Hematopoietic multipotent progenitor cell treated with erythropoietin and hydrocortisone succinate and interleukin-3 and kit ligand, for 17 days (in vitro differentiated cells): Measurements from ENCODE around the gene SAP25.

Experiments used
- DNase-seq: peaks from one replicate; pipeline ENCODE4 v3.0.0-alpha.2; 2015; ENCODE audit warnings: low spot score

SAP25 gene

DNA sequence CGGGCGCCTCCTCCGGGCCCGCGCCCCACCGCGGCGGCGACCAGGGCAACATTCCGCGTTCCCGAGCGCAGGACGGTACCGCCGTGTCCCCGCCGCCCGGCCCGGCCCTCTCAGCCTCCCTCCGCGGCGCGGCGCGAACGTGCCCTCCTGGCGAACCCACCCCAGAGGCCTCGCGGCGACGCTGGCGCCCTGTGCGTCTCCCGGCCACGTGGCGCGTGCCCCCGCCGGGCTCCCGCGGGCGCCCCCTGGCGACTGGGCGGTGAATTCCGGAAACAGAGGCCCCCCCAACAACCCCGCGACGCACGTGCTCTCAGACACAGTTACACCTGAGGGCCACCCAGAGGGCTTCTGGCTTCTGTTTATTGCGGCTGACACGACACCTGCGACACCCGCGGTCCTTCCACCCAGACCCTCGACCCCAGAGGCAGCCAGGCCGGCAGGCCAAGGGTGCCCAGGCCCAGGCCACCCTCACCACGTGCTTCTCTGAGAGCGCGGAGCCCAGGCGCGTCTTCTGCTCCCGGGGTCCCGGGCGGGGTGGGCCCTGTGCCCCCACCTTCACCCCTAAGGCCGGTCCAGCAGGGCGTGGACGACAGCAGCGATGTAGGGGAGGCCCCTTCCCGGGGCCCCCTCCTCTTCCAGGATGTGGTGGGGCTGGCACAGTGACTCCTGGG is at the start of gene SAP25:
Gene SAP25 (minus strand): TSS at position 210 of the 671 bp plus-strand sequence. CDS start 158 bp downstream, at position 52.
- DNase-seq: no peak

DNA sequence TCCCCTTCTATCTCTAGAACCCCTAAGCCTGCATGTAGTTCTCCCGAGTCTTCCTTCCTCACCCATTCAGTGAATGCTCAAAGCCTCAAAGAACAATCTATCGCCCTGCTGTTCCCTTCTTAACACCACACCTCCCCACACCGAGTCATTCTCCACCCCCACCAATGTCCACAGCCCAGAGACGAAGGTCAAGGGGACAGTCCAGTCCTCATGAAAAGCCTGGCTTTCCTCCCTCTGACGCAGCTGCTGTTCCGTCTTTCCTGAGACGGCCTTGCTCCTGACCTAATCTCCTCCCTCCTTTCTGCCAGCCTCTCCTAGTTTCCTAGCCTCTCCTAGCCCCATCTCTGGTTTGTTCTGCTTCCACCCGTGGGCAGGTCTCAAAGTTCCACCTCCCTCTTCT is 47.9 kb upstream of the SAP25 start:
- no peak for DNase-seq

DNA sequence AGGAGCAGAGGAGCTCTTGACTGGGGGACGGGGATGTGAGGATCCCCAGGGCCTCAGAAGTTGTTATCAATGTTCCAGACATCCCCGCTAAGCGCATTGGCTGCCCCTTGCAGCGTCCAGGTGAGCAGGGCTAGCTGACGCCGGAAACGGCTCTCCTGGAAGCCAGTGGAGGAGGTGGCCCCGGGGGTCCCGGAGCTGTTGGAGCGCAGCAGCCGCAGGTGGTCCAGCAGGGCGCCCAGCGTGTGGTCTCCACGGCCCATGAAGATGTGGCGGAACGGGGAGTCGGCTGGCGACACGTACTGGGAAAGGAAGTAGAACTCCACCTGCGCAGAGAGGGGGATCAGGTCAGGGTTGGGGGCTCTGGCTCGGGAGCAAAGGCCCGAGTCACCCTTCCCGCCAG is 47.1 kb upstream of the SAP25 start:
- no peak for DNase-seq

DNA sequence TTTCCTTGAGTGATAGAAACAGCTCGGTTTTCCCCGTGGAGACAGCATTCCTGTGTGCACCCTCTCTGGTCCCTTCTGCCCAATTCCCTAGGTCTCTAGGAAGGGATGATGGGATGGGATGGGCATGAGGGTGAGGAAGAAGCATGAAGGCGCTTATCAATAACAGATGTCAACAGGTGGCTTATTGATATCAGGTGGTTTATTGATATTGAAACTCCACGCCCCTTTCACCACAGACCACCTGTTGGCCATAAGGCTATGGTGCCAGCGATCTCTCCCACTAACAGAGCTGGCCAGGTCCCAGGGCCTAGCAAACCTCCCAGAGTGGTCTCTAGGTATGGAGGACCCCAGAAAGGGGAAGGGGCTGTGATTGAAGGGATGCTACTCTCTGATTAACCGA is 46.5 kb upstream of the SAP25 start:
- DNase-seq: no peak

DNA sequence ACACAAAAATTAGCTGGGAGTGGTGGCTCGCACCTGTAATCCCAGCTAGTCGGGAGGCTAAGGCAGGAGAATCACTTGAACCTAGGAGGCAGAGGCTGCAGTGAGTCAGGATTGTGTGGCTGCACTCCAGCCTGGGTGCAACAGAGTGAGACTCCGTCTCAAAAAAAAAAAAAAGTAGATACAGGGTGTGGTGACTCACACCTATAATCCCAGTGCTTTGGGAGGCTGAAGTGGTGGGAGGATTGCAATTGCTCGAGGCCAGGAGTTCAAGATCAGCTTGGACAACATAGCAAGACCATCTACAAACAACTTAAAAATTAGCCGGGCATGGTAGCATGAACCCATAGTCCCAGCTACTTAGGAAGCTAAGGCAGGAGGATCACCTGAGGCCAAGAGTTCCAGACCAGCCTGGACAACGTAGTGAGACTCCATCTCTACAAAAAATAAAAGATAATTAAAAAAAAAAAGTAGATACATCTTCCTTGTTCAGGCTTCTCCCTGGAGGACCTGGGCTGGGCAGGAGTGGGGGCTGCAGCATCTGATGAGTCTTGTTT is 40.7 kb upstream of the SAP25 start:
- DNase-seq: no peak

DNA sequence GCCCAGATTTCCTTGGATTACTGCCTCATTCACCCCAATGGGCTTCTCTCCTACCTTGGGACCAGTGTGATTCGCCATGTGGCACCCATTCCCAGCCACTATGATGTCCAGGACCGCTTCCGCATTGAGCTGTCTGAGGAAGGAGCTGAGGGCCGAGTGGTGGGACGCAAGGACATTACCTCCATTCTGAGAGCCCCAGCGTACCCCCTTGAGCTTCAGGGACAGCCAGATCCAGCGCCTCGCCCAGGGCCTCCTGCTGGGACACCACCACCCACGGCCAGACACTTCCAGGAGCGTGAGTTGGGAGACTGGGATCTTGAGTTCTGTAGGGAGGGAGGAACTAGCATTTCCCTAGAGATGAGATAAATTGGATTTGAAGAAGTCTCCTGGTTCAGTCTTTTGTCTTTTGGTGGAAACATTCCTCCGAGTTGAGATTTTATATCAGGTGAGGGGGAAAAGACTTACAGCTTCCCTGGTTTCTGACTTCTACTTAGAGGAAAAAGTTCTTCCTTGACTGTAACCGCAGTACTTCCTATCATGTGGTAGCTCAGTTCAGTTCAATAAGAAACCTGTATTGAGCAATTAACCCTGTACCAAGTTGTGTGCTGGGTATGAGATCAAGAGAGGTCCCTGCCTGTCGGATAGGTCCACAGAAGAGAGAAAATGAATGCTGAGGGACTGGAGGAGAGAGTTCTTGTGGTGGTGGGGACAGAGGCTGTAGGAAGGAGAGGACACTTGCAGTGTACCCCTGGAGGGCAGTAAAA is 39.9 kb upstream of the SAP25 start:
- DNase-seq: no peak

DNA sequence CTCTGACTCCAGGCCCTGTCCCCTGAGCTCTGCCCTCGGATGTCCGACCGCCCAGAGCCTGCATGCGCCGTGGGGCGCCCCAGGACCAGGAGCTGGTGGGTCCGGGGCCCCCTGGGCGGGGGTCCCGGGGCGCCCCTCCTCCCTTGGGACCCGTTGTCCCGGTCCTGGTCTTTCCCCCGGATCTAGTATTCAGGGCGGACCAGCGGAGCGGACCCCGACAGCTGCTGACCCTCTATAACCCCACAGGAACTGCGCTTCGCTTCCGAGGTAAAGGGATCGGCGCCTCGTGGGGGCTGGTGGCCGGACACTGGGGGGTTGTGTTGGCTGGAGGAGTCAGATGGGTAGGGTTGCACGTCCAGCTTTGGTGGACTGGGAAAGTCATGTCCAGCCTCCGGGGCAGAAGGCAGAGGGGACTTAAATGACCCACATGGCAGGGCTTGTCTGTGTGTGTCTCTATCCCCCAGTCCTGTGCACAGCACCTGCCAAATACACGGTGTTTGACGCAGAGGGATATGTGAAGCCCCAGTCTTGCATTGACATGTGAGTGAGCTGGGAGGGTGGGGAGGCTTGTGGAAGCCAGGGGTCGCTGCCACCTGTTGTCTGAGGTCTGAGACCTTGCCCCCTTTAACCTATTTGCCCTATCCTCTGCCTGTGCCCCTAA is 39.2 kb upstream of the SAP25 start:
- no peak for DNase-seq

DNA sequence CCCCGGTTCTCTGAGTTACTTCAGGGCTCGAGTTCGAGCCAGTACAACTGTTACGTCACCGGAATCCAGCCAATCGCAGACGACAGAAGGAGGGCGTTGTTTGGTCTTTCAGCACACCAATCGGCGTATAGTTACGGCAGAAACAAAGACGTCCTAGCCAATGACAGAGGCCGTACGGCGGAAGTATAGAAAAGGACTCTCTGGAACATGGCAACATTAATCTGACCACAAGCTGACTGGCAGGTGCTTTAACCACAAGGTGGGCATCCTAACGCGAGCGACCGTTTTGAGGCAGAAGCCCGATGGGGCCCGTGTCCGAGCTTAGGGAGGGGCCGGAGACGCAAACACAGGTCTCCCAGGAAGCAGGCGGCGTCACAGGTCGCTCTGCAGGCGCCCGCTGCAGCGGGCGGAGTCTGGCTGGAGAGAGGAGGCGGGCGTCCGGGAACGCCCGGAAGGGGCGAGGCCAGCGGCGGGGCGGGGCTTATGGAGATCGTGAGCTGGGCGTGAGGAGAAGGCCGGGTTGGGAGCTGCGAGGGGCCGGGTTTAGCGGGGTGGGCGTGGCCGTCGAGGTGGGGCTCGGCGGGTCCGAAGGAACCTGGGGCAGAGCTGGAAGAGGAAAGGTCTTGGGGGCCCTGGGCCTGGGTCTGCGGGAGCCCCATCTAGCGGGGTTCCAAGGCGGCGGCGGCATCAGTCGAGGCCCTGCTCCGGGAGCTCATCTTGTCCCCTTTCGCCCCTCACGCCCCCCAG is 38.5 kb upstream of the SAP25 start, which contains the start of gene MOSPD3:
Gene MOSPD3 (plus strand): TSS at position 558 of the 747 bp plus-strand sequence. CDS start 252 bp downstream, outside the sequence.
- DNase-seq: peak; percentile 99

DNA sequence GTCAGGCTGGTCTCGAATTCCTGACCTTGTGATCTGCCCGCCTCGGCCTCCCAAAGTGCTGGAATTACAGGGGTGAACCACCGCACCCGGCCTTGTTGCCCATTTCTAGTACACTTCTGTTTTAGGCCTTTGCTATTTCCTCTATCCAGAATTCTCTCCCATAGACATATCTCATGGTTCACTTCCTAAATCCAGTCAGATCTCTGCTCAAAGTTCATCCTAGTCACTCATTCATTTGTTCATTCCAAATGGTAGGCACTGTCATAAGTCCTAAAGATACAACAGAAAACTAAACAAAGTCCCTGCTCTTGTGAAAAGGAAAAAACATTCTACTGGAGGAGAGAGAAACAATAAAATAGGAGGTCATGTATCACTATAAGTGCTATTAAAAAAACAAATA is 36.3 kb upstream of the SAP25 start:
- no peak for DNase-seq

DNA sequence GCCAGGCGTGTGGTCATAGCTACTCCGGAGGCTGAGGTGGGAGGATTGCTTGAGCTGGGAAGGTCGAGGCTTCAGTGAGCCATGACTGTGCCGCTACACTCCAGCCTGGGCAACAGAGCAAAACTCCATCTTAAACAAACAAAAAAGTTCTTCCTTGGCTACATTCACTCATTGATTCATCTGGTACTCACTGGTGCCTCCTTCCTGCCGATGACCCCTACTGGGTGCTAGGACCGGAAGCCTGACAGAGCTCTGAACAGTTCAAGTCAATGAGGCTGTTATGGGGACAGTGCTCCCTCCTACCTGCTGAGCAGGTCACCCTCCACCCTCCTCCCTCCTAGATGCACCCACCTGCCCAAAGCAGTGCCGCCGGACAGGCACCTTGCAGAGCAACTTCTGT is 33.4 kb upstream of the SAP25 start:
- no peak for DNase-seq

DNA sequence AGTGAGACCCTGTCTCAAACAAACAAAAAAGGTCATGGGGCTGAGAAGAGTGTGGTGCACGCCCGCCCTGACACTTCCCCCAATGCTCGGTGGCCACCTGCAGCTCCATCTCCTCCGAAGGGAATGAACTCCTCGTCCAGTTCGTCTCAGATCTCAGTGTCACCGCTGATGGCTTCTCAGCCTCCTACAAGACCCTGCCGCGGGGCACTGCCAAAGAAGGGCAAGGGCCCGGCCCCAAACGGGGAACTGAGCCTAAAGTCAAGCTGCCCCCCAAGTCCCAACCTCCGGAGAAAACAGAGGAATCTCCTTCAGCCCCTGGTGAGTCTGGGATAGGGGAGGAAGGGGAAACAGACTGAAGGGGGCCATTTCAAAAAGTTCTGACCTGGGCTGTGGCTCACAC is 32.6 kb upstream of the SAP25 start:
- DNase-seq: no peak

DNA sequence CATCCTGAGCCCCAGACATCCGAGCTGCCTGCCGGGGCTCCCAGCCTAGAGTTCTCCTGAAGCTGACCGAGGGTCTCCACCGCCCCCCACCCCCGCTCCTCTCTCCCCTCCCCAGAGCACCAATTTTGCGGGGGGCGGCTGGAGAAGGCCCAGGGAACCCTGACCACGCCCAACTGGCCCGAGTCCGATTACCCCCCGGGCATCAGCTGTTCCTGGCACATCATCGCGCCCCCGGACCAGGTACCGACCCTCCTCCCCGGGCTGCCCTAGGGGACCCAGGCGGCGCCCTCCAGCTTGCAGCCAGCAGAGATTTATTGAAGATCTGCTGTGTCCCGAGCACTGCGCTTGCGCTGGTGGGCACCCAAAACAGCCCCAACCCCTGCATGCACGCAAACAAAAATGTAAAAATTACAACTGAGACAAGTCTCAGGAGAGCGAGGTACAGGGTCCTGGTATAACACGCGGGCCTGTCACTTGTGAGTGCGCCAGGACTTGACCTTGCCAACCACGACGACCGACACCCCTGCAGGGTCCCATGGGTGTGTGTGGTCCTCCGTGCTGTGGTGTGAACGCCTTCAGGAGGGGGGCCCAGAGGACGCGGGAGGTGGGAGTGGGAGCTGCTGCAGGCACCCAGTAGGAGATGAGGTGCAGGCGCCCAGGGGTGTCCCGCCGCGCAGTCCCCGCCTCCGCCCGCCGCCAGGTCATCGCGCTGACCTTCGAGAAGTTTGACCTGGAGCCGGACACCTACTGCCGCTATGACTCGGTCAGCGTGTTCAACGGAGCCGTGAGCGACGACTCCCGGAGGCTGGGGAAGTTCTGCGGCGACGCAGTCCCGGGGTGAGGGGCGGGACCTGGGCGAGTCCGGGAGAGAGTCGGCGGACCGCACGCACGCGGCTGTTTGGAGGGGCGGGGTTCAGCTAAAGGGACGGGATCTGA is 31.5 kb upstream of the SAP25 start:
- no peak for DNase-seq

DNA sequence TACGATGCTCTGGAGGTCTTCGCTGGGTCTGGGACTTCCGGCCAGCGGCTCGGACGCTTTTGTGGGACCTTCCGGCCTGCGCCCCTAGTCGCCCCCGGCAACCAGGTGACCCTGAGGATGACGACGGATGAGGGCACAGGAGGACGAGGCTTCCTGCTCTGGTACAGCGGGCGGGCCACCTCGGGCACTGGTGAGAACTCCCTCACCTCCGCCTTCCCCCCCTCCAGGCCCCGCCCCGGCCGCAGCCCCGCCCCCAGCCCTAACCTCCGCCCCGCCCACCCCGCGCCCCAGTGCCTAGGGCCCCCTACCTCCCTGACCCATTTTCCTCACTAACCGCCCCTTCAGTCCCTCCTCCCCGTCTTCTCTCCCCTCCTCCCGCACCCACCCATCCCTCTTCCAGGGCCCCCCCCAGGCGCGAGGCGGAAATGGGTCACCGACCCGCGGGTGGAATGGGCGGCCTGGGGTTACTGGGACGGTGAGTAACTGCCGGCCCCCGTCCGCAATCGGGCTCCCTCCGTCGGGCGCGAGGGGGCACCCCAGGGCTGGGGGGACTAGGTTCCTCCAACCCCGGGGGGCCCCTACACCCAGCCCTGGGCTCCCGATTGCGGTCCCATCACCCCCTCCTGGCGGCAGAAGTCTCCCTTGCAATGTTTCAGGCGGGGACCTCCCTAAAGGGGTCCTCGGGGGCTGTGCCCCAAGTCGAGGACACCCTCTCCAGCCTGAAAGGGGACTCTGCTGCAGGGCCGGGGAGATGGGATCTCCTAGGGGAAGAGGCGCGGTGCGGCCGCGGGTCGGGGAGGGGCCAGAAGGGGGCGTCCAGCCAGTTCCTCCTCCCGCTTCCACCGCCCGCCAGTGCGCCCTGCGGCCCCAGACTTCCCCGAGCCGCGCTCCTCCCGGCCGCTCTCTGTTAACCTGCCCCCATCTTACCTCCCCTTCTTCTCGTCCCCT is 30.6 kb upstream of the SAP25 start:
- DNase-seq: peak; percentile 55

DNA sequence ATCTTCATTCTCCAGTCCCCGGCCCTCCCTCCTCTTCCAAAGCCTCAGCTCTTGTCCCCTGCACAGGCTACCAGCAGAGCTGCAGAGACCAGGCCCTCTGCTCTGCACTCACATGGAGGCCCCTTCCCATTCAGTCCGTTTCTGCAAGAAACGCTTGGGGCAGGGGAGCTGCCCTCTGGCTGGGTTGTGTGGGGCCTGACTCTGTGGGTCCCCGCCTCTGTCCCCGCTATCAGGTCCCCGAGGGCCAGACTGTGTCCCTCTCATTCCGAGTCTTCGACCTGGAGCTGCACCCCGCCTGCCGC is 30.0 kb upstream of the SAP25 start:
- no peak for DNase-seq

DNA sequence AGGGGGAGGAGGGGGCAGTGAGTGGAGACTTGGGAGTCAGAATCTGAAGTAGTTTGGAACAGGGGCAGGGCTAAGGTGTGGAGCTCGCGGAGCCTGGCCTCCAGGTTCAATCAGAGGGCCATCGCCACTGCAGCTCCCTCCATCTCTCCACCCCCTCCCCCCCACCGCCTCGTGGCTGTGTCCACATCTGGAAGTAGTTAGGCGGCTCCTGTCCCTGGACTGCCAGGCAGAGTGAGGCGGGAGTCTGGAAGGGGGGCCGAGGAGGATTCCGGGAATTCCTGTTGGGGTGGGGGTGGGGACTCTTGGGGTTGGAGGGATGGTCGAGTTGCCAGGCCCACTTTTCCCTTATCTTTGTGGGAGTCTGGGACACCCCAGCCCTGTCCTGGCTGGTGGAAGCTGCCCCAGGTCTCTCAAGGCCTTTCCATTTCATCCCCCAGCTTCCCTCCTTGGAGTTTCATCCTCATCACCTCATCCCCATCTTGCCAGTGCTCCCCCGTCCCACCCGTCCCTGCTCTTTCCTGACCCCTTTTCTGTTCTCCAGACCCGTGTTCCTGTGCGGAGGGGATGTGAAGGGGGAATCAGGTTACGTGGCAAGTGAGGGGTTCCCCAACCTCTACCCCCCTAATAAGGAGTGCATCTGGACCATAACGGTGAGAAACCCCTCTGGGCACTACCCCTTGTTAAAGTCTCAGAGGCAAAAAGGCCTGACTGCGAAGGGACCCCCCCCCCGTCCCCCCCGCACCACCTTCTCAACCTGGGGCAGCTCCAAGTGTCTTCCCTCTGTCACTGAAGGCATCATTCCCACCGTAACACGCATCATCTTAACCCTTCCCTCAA is 29.4 kb upstream of the SAP25 start:
- no peak for DNase-seq

DNA sequence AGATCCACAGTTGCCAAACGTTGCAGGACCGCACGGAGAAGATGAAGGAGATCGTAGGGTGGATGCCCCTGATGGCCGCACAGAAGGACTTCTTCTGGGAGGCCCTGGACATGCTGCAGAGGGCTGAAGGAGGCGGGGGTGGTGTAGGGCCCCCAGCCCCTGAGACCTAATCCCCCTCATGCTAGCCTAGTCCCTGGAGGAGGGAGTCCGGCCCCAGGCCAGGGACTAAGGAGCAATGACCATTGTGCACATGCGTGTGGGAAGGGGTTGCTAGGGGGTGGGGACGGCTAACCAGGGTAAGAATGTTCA is 27.0 kb upstream of the SAP25 start:
- no peak for DNase-seq

DNA sequence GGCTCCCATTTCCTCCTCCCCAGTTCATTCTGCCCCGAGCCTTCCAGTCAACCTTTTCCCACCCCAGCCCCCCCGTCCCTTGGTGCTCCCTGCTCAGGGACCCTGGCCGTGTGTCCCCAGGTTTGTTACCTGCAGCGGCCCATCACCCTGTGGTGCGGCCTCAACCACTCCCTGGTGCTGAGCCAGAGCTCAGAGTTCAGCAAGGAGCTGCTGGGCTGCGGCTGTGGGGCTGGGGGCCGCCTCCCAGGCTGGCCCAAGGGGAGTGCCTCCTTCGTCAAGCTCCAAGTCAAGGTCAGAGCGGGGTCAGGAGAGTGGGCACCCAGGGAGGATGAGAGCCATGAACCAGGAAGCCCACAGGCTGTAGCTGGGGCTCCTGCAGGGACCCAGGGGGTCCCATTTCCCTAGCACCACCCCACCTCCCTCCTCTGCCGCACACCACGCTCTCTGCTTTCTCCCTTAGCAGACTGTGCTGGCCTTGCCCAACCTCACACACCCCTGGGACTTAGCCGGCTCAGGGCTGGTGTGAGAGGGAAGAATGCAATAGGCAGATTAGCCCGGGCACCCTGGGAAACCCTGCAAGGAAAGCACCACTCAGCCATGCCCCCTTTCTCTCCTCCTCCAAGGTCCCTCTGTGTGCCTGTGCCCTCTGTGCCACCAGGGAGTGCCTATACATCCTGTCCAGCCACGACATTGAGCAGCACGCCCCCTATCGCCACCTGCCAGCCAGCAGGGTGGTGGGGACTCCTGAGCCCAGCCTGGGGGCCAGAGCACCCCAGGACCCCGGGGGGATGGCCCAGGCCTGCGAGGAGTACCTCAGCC is 26.4 kb upstream of the SAP25 start:
- no peak for DNase-seq

DNA sequence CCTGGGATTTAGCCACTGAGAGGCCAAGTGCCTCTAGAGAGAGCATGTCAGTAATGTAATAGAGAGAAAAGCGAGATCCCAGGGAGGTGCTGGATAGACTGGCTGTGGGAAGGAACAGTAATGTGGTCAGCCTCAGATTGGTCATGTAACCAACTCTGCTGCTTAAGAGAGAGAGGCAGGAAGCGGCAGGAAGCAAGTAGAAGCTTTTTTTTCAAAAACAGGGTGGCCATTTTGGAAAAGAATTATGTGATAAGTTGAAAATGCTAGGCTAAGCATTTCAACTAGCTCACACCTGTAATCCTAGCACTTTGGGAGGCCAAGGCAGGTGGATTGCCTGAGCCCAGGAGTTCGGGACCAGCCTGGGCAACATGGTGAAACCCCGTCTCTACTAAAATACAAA is 24.7 kb upstream of the SAP25 start:
- no peak for DNase-seq
